ENCODE data around the gene CCNH.
A peak's percentile ranks its signal among the peaks of the same experiment; 100 is the strongest.

Gene CCNH

GRCh38 chr5:87412630-87413342 is at the start of gene CCNH:
CCNH (minus strand) TSS chr5:87412930; CDS start chr5:87412794, 136 bp downstream.
- Histone ChIP-seq H3K4me3 (ENCODE audit: low read depth in 1 of 2, low read length in 2 of 2) (peak within 1 kb of the TSS; percentile 98), H3K36me3 (ENCODE audit: control insufficient read depth in 1 of 2, insufficient read depth in 2 of 2, low read length in 2 of 2) (peaks cover 15 to 23% of the 10 kb centered on the region in 2 donors), H3K27me3 (ENCODE audit: control insufficient read depth in 1 of 2, insufficient read depth in 2 of 2, low read length in 2 of 2) (no peaks in the 10 kb centered on the region), H3K4me1 (ENCODE audit: control insufficient read depth in 1 of 2, insufficient read depth in 2 of 2, low read length in 2 of 2) (peaks cover 4 to 10% of the 10 kb centered on the region in 2 donors), H3K27ac (ENCODE audit: low read depth, low read length) (peak within 1 kb of the TSS; percentile 97), H3K9me3 (ENCODE audit: control insufficient read depth in 1 of 2, low read length in 2 of 2) (no peaks in the 10 kb centered on the region), H3K9ac (ENCODE audit: low read depth in 1 of 2, low read length in 2 of 2) (peak within 1 kb of the TSS; percentile 96 to 99)

GRCh38 chr5:87457706-87458105 is 45.0 kb upstream of the CCNH start:
- Histone ChIP-seq H3K27ac (ENCODE audit: low read depth, low read length) (no peak overlapping the region), H3K9me3 (ENCODE audit: control insufficient read depth in 1 of 2, low read length in 2 of 2) (no peaks in the 10 kb centered on the region), H3K4me1 (ENCODE audit: control insufficient read depth in 1 of 2, insufficient read depth in 2 of 2, low read length in 2 of 2) (no peaks in the 10 kb centered on the region), H3K27me3 (ENCODE audit: control insufficient read depth in 1 of 2, insufficient read depth in 2 of 2, low read length in 2 of 2) (no peaks in the 10 kb centered on the region), H3K9ac (ENCODE audit: low read depth in 1 of 2, low read length in 2 of 2) (no peak overlapping the region), H3K36me3 (ENCODE audit: control insufficient read depth in 1 of 2, insufficient read depth in 2 of 2, low read length in 2 of 2) (no peaks in the 10 kb centered on the region), H3K4me3 (ENCODE audit: low read depth in 1 of 2, low read length in 2 of 2) (no peak overlapping the region)

- no peak overlapping the region for H3K4me3 ChIP-seq (ENCODE audit: low read depth in 1 of 2, low read length in 2 of 2)
- no peaks in the 10 kb centered on the region for H3K36me3 ChIP-seq (ENCODE audit: control insufficient read depth in 1 of 2, insufficient read depth in 2 of 2, low read length in 2 of 2)
- H3K27ac ChIP-seq (ENCODE audit: low read depth, low read length), result no peak overlapping the region
- no peak overlapping the region for H3K9ac ChIP-seq (ENCODE audit: low read depth in 1 of 2, low read length in 2 of 2)
- H3K9me3 ChIP-seq (ENCODE audit: control insufficient read depth in 1 of 2, low read length in 2 of 2), result no peaks in the 10 kb centered on the region
- no peaks in the 10 kb centered on the region for H3K27me3 ChIP-seq (ENCODE audit: control insufficient read depth in 1 of 2, insufficient read depth in 2 of 2, low read length in 2 of 2)
- H3K4me1 ChIP-seq (ENCODE audit: control insufficient read depth in 1 of 2, insufficient read depth in 2 of 2, low read length in 2 of 2), result no peaks in the 10 kb centered on the region
These were observed 41.1 kb upstream of the CCNH start for GRCh38 chr5:87453801-87454200.

GRCh38 chr5:87452837-87453236 is 40.1 kb upstream of the CCNH start:
- Histone ChIP-seq H3K9ac (ENCODE audit: low read depth in 1 of 2, low read length in 2 of 2) (no peak overlapping the region), H3K36me3 (ENCODE audit: control insufficient read depth in 1 of 2, insufficient read depth in 2 of 2, low read length in 2 of 2) (no peaks in the 10 kb centered on the region), H3K9me3 (ENCODE audit: control insufficient read depth in 1 of 2, low read length in 2 of 2) (no peaks in the 10 kb centered on the region), H3K4me1 (ENCODE audit: control insufficient read depth in 1 of 2, insufficient read depth in 2 of 2, low read length in 2 of 2) (no peaks in the 10 kb centered on the region), H3K4me3 (ENCODE audit: low read depth in 1 of 2, low read length in 2 of 2) (no peak overlapping the region), H3K27ac (ENCODE audit: low read depth, low read length) (no peak overlapping the region), H3K27me3 (ENCODE audit: control insufficient read depth in 1 of 2, insufficient read depth in 2 of 2, low read length in 2 of 2) (no peaks in the 10 kb centered on the region)

- Histone ChIP-seq H3K9me3 (ENCODE audit: control insufficient read depth in 1 of 2, low read length in 2 of 2) (no peaks in the 10 kb centered on the region), H3K9ac (ENCODE audit: low read depth in 1 of 2, low read length in 2 of 2) (no peak overlapping the region), H3K4me3 (ENCODE audit: low read depth in 1 of 2, low read length in 2 of 2) (no peak overlapping the region), H3K27me3 (ENCODE audit: control insufficient read depth in 1 of 2, insufficient read depth in 2 of 2, low read length in 2 of 2) (no peaks in the 10 kb centered on the region), H3K36me3 (ENCODE audit: control insufficient read depth in 1 of 2, insufficient read depth in 2 of 2, low read length in 2 of 2) (no peaks in the 10 kb centered on the region), H3K4me1 (ENCODE audit: control insufficient read depth in 1 of 2, insufficient read depth in 2 of 2, low read length in 2 of 2) (no peaks in the 10 kb centered on the region), H3K27ac (ENCODE audit: low read depth, low read length) (no peak overlapping the region)
These were observed 29.7 kb upstream of the CCNH start for GRCh38 chr5:87442419-87442818.

- no peaks in the 10 kb centered on the region for H3K4me1 ChIP-seq (ENCODE audit: control insufficient read depth in 1 of 2, insufficient read depth in 2 of 2, low read length in 2 of 2)
- H3K4me3 ChIP-seq (ENCODE audit: low read depth in 1 of 2, low read length in 2 of 2), result no peak overlapping the region
- H3K9me3 ChIP-seq (ENCODE audit: control insufficient read depth in 1 of 2, low read length in 2 of 2), result no peaks in the 10 kb centered on the region
- no peaks in the 10 kb centered on the region for H3K27me3 ChIP-seq (ENCODE audit: control insufficient read depth in 1 of 2, insufficient read depth in 2 of 2, low read length in 2 of 2)
- H3K9ac ChIP-seq (ENCODE audit: low read depth in 1 of 2, low read length in 2 of 2), result no peak overlapping the region
- no peaks in the 10 kb centered on the region for H3K36me3 ChIP-seq (ENCODE audit: control insufficient read depth in 1 of 2, insufficient read depth in 2 of 2, low read length in 2 of 2)
- H3K27ac ChIP-seq (ENCODE audit: low read depth, low read length), result no peak overlapping the region
These were observed 25.5 kb upstream of the CCNH start for GRCh38 chr5:87438231-87438630.

GRCh38 chr5:87437724-87438123 is 25.0 kb upstream of the CCNH start:
- Histone ChIP-seq H3K9me3 (ENCODE audit: control insufficient read depth in 1 of 2, low read length in 2 of 2) (no peaks in the 10 kb centered on the region), H3K9ac (ENCODE audit: low read depth in 1 of 2, low read length in 2 of 2) (no peak overlapping the region), H3K27ac (ENCODE audit: low read depth, low read length) (no peak overlapping the region), H3K4me1 (ENCODE audit: control insufficient read depth in 1 of 2, insufficient read depth in 2 of 2, low read length in 2 of 2) (no peaks in the 10 kb centered on the region), H3K4me3 (ENCODE audit: low read depth in 1 of 2, low read length in 2 of 2) (no peak overlapping the region), H3K36me3 (ENCODE audit: control insufficient read depth in 1 of 2, insufficient read depth in 2 of 2, low read length in 2 of 2) (no peaks in the 10 kb centered on the region), H3K27me3 (ENCODE audit: control insufficient read depth in 1 of 2, insufficient read depth in 2 of 2, low read length in 2 of 2) (no peaks in the 10 kb centered on the region)

- H3K4me1 ChIP-seq (ENCODE audit: control insufficient read depth in 1 of 2, insufficient read depth in 2 of 2, low read length in 2 of 2), result no peaks in the 10 kb centered on the region
- no peak overlapping the region for H3K9ac ChIP-seq (ENCODE audit: low read depth in 1 of 2, low read length in 2 of 2)
- no peaks in the 10 kb centered on the region for H3K27me3 ChIP-seq (ENCODE audit: control insufficient read depth in 1 of 2, insufficient read depth in 2 of 2, low read length in 2 of 2)
- no peaks in the 10 kb centered on the region for H3K36me3 ChIP-seq (ENCODE audit: control insufficient read depth in 1 of 2, insufficient read depth in 2 of 2, low read length in 2 of 2)
- H3K4me3 ChIP-seq (ENCODE audit: low read depth in 1 of 2, low read length in 2 of 2), result no peak overlapping the region
- no peaks in the 10 kb centered on the region for H3K9me3 ChIP-seq (ENCODE audit: control insufficient read depth in 1 of 2, low read length in 2 of 2)
- H3K27ac ChIP-seq (ENCODE audit: low read depth, low read length), result no peak overlapping the region
These were observed 22.5 kb upstream of the CCNH start for GRCh38 chr5:87435144-87435694.

GRCh38 chr5:87434461-87434860 is 21.7 kb upstream of the CCNH start:
- no peaks in the 10 kb centered on the region for H3K9me3 ChIP-seq (ENCODE audit: control insufficient read depth in 1 of 2, low read length in 2 of 2)
- no peak overlapping the region for H3K9ac ChIP-seq (ENCODE audit: low read depth in 1 of 2, low read length in 2 of 2)
- no peaks in the 10 kb centered on the region for H3K36me3 ChIP-seq (ENCODE audit: control insufficient read depth in 1 of 2, insufficient read depth in 2 of 2, low read length in 2 of 2)
- H3K4me3 ChIP-seq (ENCODE audit: low read depth in 1 of 2, low read length in 2 of 2), result no peak overlapping the region
- H3K4me1 ChIP-seq (ENCODE audit: control insufficient read depth in 1 of 2, insufficient read depth in 2 of 2, low read length in 2 of 2), result no peaks in the 10 kb centered on the region
- no peaks in the 10 kb centered on the region for H3K27me3 ChIP-seq (ENCODE audit: control insufficient read depth in 1 of 2, insufficient read depth in 2 of 2, low read length in 2 of 2)
- no peak overlapping the region for H3K27ac ChIP-seq (ENCODE audit: low read depth, low read length)

GRCh38 chr5:87433945-87434344 is 21.2 kb upstream of the CCNH start:
- Histone ChIP-seq H3K27ac (ENCODE audit: low read depth, low read length) (no peak overlapping the region), H3K36me3 (ENCODE audit: control insufficient read depth in 1 of 2, insufficient read depth in 2 of 2, low read length in 2 of 2) (no peaks in the 10 kb centered on the region), H3K9ac (ENCODE audit: low read depth in 1 of 2, low read length in 2 of 2) (no peak overlapping the region)

More at GRCh38 chr5:87433945-87434344, 21.2 kb upstream of the CCNH start:
- no peaks in the 10 kb centered on the region for H3K9me3 ChIP-seq (ENCODE audit: control insufficient read depth in 1 of 2, low read length in 2 of 2)
- H3K4me3 ChIP-seq (ENCODE audit: low read depth in 1 of 2, low read length in 2 of 2), result no peak overlapping the region
- H3K4me1 ChIP-seq (ENCODE audit: control insufficient read depth in 1 of 2, insufficient read depth in 2 of 2, low read length in 2 of 2), result no peaks in the 10 kb centered on the region
- no peaks in the 10 kb centered on the region for H3K27me3 ChIP-seq (ENCODE audit: control insufficient read depth in 1 of 2, insufficient read depth in 2 of 2, low read length in 2 of 2)
